K562 (cell line): Measurements from ENCODE around the gene BMAL2. TPM values are rescaled to one million over a fixed set of nuclear protein-coding genes. Genes with fewer than 3 reads are reported as not detected.

Experiments used
- ATAC-seq: fragments of 200-7000 bp; cut with Tn5 transposase; 3 replicates; pipeline ENCODE4 v1.9.1; 2020; ENCODE audit warnings: moderate library complexity
- BruUV-seq: library from RNA; stranded (reverse); fragments of 400-500 nt; replicated peaks from 2 replicates; lab custom pipeline; 2021; lab: Mats Ljungman, UMichigan
- CTCF ChIA-PET: fragments of 300-600 bp; formaldehyde crosslinking; extraction: SDS; loops from one replicate; lab custom pipeline; 2021; ENCODE audit warnings: low intra/inter-chr PET ratio; lab: Yijun Ruan, JAX
- POLR2A ChIA-PET: fragments of 300-600, 350-650 bp; sonication (Branson Sonifier 250); formaldehyde crosslinking; extraction: SDS; loops from one replicate; lab custom pipeline; 2021; ENCODE audit warnings: antibody characterized with exemption, inconsistent platforms; lab: Yijun Ruan, JAX
- DNase-seq, 4 experiments: peaks; one replicate each; pipeline versions ENCODE4 v3.0.0 to v3.0.0-alpha.2; 2011 to 2018; ENCODE audit warnings: low spot score in 3 of 4, mixed read lengths in 3 of 4; ENCODE audit errors: extremely low read depth in 1 of 4
- FAIRE-seq: peaks from 2 replicates; lab custom pipeline; 2011; peaks lifted over from hg19 to GRCh38; lab: Jason Lieb, UNC
- H2AFZ ChIP-seq: 2 replicates; pipeline ENCODE4 v1.6.0; 2011; ENCODE audit warnings: low read depth, low read length, control low read depth, inconsistent platforms
- H3K27ac ChIP-seq: fragments of 200-600 bp; 3 replicates; pipeline ENCODE4 v1.8.0; 2011; ENCODE audit warnings: low read depth, mild to moderate bottlenecking, control low read depth, inconsistent platforms, low read length, moderate library complexity, mixed read lengths; ENCODE audit errors: extremely low read depth
- H3K27me3 ChIP-seq, 2 experiments: fragments of 300-600 bp in 1 of 2; 2 replicates in 1 of 2; 3 replicates in 1 of 2; pipeline versions ENCODE4 v1.6.0 to v1.8.0; 2011; ENCODE audit warnings: inconsistent platforms in 2 of 2, low read length in 2 of 2, mild to moderate bottlenecking in 1 of 2, mixed read lengths in 1 of 2, moderate library complexity in 1 of 2; ENCODE audit not compliant: control insufficient read depth in 2 of 2, insufficient read depth in 2 of 2
- H3K36me3 ChIP-seq: fragments of 300-600 bp; 3 replicates; pipeline ENCODE4 v1.8.0; 2011; ENCODE audit warnings: mild to moderate bottlenecking, low read length, inconsistent platforms; ENCODE audit not compliant: control insufficient read depth, insufficient read depth
- H3K4me1 ChIP-seq, 2 experiments: fragments of 200-600 bp in 1 of 2; replicated peaks in 1 of 2; 2 replicates in 1 of 2; 3 replicates in 1 of 2; pipeline versions ENCODE4 v1.5.1 to v1.8.0; 2011; ENCODE audit warnings: inconsistent platforms in 2 of 2, low read length in 2 of 2, mild to moderate bottlenecking in 1 of 2, mixed read lengths in 1 of 2, moderate library complexity in 1 of 2; ENCODE audit not compliant: control insufficient read depth in 2 of 2, insufficient read depth in 2 of 2
- H3K4me2 ChIP-seq: 2 replicates; pipeline ENCODE4 v1.6.1; 2011; ENCODE audit warnings: low read length, control low read depth, inconsistent platforms, mixed read lengths; ENCODE audit not compliant: insufficient read depth
- H3K4me3 ChIP-seq: fragments of 200-600 bp; sonication (generic), shearing (Covaris generic); 2 replicates; pipeline ENCODE4 v1.5.1; 2016; ENCODE audit warnings: control low read depth, inconsistent platforms
- H3K79me2 ChIP-seq: fragments of 200-600 bp; 3 replicates; pipeline ENCODE4 v1.8.0; 2011; ENCODE audit warnings: low read length, inconsistent platforms; ENCODE audit not compliant: control insufficient read depth, insufficient read depth
- H3K9ac ChIP-seq, 2 experiments: 2 replicates each; pipeline versions ENCODE4 v1.6.0 to v1.6.1; 2011; ENCODE audit warnings: low read depth in 2 of 2, low read length in 2 of 2, control low read depth in 1 of 2, inconsistent platforms in 1 of 2, mild to moderate bottlenecking in 1 of 2, mixed read lengths in 1 of 2; ENCODE audit not compliant: insufficient read depth in 1 of 2
- H3K9me1 ChIP-seq: one replicate; pipeline ENCODE4 v1.6.0; 2011; ENCODE audit warnings: inconsistent platforms, mild to moderate bottlenecking, low read length, moderate library complexity; ENCODE audit not compliant: control insufficient read depth, insufficient read depth
- H3K9me3 ChIP-seq: replicated peaks from 2 replicates; pipeline ENCODE4 v1.5.1; 2011; ENCODE audit warnings: low read depth, low read length, inconsistent platforms; ENCODE audit not compliant: control insufficient read depth, insufficient read depth
- H4K20me1 ChIP-seq: replicated peaks from 2 replicates; pipeline ENCODE4 v1.6.1; 2011; ENCODE audit warnings: low read length, inconsistent platforms, mixed read lengths; ENCODE audit not compliant: control insufficient read depth, insufficient read depth
- CHD2 ChIP-seq: IDR thresholded peaks from 2 replicates; pipeline ENCODE4 v1.6.1; 2011; ENCODE audit warnings: low read depth, low read length
- JUN ChIP-seq, 2 experiments: sonication (generic) in 1 of 2; formaldehyde crosslinking in 1 of 2; IDR thresholded peaks; 2 replicates each; pipeline versions ENCODE4 v1.6.1 to v1.8.0; 2012 to 2022; ENCODE audit warnings: borderline replicate concordance in 2 of 2, mild to moderate bottlenecking in 2 of 2, improper control_type of control experiment in 1 of 2, low read depth in 1 of 2, low read length in 1 of 2, missing genetic modification reagents in 1 of 2
- WGBS: fragments of 100-300 bp; shearing (Covaris generic); methylation state at CpG from one replicate; pipeline ENCODE4 v1.1.6; 2016; ENCODE audit warnings: low coverage, mixed read lengths; ENCODE audit not compliant: insufficient coverage; ENCODE audit errors: missing lambda C conversion rate; 5-methylcytosine and 5-hydroxymethylcytosine counted together
- in situ Hi-C: fragments of 300-500 bp; cut with MboI; formaldehyde crosslinking; loops from 4 replicates; pipeline ENCODE4 v1.15.0; 2018; ENCODE audit warnings: inconsistent platforms, mixed read lengths
- intact Hi-C: fragments of 100-400 bp; cut with micrococcal nuclease; formaldehyde crosslinking; loops from 2 replicates; pipeline ENCODE4 v1.14.2; 2022
- polyA plus RNA-seq, 8 experiments: library from polyadenylated mRNA; depleted of rRNA in 4 of 8; stranded (reverse) in 5 of 8; unstranded in 3 of 8; fragments of >200 nt; fragmentation: Nextera tagmentation in 2 of 8; fragmentation: Illumina TruSeq in 1 of 8; extraction: Ambion mirVana in 2 of 8; extraction: Trizol in 1 of 8; gene quantifications; 2 replicates each; pipeline versions ENCODE4 v1.2.1 to v1.2.3, GENCODE V29; 2011 to 2014; ENCODE audit warnings: inconsistent platforms in 1 of 8, missing spikeins in 1 of 8
- total RNA-seq, 7 experiments: library from RNA; depleted of rRNA in 6 of 7; stranded (reverse); fragments of >200 nt in 6 of 7; fragmentation: Illumina TruSeq in 2 of 7; extraction: Trizol in 2 of 7; gene quantifications; 2 replicates each; pipeline versions ENCODE4 v1.2.1 to v1.2.3, GENCODE V29; 2011 to 2021; ENCODE audit warnings: low replicate concordance in 1 of 7
- TF ChIP-seq, protein P1 (sequence below): sonication (generic); formaldehyde crosslinking; IDR thresholded peaks from 2 replicates; pipeline ENCODE4 v1.8.0; 2022; ENCODE audit warnings: mild to moderate bottlenecking, missing genetic modification reagents

The BMAL2 gene
- total and polyA plus RNA-seq, 9 of the 15 experiments (the other 6 are each of a cell fraction or from before 2014, with no cell fraction given) = 0.01 to 1.1 (median 0.50) TPM

- no peaks in the 10 kb centered on the region for H3K27me3 ChIP-seq
- no peaks in the 10 kb centered on the region for H3K9me3 ChIP-seq
- H3K79me2 ChIP-seq = no peaks in the 10 kb centered on the region
- BruUV-seq = no TSS peak
- no peak for DNase-seq
- no peak overlapping the region for H3K27ac ChIP-seq
- CTCF ChIA-PET = no interaction called here
- TF ChIP-seq CHD2 (no peak), JUN (IDR thresholded peaks at IDR 0.05; ENCODE audit: borderline replicate concordance, low read depth, low read length) (no peak), JUN (CRISPR knock-in tag; IDR thresholded peaks at IDR 0.05; ENCODE audit: borderline replicate concordance) (no peak)
- TF ChIP-seq, protein P1, sequence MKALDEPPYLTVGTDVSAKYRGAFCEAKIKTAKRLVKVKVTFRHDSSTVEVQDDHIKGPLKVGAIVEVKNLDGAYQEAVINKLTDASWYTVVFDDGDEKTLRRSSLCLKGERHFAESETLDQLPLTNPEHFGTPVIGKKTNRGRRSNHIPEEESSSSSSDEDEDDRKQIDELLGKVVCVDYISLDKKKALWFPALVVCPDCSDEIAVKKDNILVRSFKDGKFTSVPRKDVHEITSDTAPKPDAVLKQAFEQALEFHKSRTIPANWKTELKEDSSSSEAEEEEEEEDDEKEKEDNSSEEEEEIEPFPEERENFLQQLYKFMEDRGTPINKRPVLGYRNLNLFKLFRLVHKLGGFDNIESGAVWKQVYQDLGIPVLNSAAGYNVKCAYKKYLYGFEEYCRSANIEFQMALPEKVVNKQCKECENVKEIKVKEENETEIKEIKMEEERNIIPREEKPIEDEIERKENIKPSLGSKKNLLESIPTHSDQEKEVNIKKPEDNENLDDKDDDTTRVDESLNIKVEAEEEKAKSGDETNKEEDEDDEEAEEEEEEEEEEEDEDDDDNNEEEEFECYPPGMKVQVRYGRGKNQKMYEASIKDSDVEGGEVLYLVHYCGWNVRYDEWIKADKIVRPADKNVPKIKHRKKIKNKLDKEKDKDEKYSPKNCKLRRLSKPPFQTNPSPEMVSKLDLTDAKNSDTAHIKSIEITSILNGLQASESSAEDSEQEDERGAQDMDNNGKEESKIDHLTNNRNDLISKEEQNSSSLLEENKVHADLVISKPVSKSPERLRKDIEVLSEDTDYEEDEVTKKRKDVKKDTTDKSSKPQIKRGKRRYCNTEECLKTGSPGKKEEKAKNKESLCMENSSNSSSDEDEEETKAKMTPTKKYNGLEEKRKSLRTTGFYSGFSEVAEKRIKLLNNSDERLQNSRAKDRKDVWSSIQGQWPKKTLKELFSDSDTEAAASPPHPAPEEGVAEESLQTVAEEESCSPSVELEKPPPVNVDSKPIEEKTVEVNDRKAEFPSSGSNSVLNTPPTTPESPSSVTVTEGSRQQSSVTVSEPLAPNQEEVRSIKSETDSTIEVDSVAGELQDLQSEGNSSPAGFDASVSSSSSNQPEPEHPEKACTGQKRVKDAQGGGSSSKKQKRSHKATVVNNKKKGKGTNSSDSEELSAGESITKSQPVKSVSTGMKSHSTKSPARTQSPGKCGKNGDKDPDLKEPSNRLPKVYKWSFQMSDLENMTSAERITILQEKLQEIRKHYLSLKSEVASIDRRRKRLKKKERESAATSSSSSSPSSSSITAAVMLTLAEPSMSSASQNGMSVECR (CRISPR knock-in tag) = no peak
- no peaks in the 10 kb centered on the region for H4K20me1 ChIP-seq
- no peaks in the 10 kb centered on the region for H3K36me3 ChIP-seq
- POLR2A ChIA-PET = no interaction called here
- H3K9me1 ChIP-seq = no peaks in the 10 kb centered on the region
- no peak overlapping the region for H3K4me3 ChIP-seq
- WGBS = 2% methylated on average over 4 of the region's 4 CpGs
- intact Hi-C loops = no loop called here
- no peaks in the 10 kb centered on the region for H3K4me1 ChIP-seq
- in situ Hi-C loops = loop anchor here (5.0 kb wide), 1 partner anchor 37 kb away; no protein-coding TSS in a partner anchor
- no peak overlapping the region for H3K9ac ChIP-seq
- no peak for FAIRE-seq
- ATAC-seq = no peak
- no peak overlapping the region for H2AFZ ChIP-seq
- no peak overlapping the region for H3K4me2 ChIP-seq
Observed at GRCh38 chr12:27345376-27345775, 12.7 kb downstream of the BMAL2 start.
